ENCODE data around the gene APPL2.

The APPL2 gene

GRCh38 chr12:105235732-105236476 lies at the start of gene APPL2:
TSS of gene APPL2 (minus strand) at chr12:105236174. CDS start at chr12:105236012, 162 bp downstream.
- DNase-seq, result peak; percentile 88

DNA sequence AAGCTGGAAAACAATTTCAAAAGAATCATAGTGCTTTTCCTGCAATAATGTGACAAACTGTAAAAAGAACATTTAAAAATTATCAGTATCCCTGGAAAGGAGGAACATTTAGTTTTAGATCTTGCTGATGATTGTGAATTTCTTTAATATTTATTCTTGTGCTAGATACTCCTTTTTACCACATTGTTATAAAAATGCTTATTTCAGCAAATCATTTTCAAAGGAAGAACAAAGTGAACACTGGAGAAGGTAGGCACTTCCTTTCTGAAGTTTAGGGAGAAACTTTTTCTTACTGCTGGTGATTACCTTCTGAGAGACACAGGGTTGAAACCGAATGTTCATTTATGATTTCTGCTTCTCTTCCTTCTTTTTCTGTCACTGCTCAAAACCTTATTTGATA lies 49.4 kb upstream of the APPL2 start:
- DNase-seq, result no peak

GRCh38 chr12:105281694-105282049 lies 45.7 kb upstream of the APPL2 start:
- no peak for DNase-seq

GRCh38 chr12:105280966-105281693 lies 45.2 kb upstream of the APPL2 start:
- DNase-seq, result peak; percentile 37

- DNase-seq, result peak; percentile 48
These were observed 43.6 kb upstream of the APPL2 start for GRCh38 chr12:105279460-105280056.

GRCh38 chr12:105278043-105278697 lies 42.2 kb upstream of the APPL2 start:
- no peak for DNase-seq

GRCh38 chr12:105275997-105276733 lies 40.2 kb upstream of the APPL2 start:
- no peak for DNase-seq

DNA sequence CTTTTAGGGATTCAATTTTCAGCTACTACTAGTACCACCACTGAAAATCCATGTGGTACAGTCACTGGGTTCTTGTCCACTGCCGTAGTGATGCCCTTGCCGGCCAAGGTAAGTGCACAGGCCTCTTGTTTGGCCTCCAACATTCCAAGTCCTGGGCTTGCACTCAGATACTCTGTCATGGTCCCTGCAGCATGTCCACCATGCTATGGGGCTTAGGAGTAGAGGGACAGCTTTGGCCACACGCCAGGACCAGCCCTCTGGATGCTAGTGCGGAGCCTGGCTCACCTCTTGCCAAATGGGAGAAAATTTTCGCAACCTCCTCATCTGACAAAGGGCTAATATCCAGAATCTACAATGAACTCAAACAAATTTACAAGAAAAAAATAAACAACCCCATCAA lies 38.6 kb upstream of the APPL2 start:
- DNase-seq, result no peak

GRCh38 chr12:105273601-105274000 lies 37.6 kb upstream of the APPL2 start:
- no peak for DNase-seq

DNA sequence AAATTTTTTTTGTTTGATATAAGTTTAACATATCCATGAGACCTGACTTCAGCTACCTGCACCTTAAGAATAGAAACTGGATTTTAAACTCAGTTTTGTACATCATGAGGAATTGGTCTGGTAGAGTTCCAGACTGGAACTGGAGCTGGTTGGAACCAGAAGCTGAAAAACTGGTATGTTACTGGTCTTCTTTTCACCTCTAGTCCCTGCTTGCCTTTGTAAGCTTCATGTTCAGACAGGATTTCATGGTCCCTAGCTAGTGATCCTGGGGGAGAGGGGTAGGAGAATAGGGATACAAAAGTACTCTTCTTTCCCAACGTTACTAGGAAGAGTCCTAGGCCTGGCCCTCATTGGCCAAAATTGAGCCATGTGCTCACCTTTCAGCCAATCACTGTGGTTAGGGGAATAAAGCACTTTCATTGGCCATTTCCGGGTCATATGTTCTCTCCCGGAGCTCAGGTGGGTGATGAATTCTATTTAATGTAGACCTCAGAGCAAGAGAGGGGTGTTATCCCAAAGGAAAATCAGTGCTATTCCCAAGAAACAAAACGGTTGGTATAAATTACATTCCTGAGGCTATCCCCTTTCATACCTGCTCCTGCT lies 36.9 kb upstream of the APPL2 start:
- no peak for DNase-seq

- no peak for DNase-seq
These were observed 36.2 kb upstream of the APPL2 start for GRCh38 chr12:105272152-105272551.

DNA sequence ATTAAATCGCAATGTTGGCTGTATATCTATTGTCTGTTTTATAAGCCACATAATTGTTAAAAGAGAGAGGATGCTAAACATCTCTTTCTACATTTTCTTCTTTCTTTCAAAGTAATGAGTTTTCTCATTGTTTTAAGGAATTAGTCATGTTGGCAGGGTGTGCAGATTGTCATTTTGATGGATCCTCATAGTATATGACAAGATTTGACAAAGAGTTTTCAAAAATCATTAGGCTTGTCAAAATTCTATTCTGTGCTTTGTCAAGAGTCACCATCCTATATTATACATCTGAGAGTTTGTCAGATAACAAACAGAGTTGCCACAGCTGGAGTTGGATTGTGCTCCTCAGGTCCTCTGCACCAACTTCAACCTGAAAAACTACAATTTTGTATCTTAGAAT lies 35.4 kb upstream of the APPL2 start:
- no peak for DNase-seq

DNA sequence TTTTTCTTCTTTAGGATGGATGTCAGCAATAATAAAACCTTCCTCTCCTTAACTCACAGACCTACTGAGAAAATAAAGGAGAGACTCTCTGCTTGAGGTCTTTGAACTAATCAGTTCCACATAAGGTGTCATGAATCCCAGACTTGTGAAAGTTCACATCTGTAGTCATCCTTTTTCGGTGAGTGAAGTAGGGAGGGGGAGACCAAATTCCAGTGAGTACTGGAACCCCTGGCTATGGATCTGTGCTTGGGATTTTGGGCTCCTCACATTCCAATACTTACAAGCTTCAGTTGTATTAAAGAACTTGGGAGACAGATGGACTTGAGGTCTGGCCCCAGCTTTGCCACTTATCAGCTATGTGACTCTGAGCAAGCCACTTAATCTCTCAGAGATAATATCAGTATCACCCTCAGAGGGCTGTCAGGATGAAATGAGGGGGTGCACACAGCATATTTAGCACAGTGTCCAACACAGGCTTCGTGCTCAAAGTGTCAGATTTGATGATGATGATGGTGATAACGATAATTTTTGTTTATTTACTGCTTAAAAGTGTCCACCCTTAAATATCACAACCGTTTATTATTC lies 34.8 kb upstream of the APPL2 start:
- peak; percentile 18 for DNase-seq

GRCh38 chr12:105267711-105268110 lies 31.7 kb upstream of the APPL2 start:
- DNase-seq, result peak; percentile 37

DNA sequence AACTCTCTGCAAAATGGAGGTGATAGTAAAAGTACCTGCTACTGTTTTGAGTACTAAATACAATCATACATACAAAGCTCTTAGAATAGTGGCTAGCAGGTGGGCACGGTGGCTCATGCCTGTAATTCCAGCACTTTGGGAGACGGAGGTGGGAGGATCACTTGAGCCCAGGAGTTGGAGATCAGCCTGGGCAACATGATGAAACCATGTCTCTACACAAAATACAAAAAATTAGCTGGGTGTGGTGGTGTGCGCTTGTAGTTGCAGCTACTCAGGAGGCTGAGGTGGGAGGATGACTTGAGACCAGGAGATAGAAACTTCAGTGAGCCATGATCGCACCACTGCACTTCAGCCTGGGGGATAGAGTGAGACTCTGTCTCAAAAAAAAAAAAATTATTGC lies 28.8 kb upstream of the APPL2 start:
- DNase-seq, result no peak

DNA sequence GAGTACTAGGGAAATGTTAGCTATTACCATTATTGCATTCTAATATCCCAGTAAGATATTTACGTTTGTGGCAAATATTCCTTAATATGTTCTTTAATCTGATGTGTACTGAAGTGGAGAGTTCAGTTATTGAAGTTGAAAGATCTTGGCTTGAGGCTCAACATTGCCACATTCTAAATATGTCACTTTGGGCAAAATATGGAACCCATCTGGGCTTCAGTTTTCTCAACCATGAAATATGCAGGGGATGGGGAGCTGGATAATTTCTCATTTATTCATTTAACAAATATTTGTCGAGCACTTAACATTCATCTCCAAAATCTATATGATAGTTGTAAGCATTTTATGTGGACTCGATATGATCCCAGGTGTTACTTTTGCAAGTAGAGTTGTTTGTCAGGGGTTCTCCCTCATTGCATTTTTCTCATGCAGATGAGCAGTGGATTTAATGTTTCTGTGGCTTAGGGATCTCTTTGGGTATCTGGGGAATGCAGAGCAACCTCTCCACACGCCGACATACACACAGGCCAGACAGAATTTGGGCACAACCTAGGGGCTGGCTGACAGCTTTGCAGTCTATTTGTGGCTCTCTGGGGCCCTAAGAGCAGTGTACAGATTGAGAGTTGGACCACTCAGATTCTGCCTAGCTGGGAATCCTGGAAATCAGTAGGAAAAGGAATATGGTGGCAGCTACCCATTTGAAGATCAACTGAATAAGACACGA lies 26.6 kb upstream of the APPL2 start:
- peak; percentile 73 for DNase-seq

GRCh38 chr12:105261010-105261409 lies 25.0 kb upstream of the APPL2 start:
- DNase-seq, result no peak

DNA sequence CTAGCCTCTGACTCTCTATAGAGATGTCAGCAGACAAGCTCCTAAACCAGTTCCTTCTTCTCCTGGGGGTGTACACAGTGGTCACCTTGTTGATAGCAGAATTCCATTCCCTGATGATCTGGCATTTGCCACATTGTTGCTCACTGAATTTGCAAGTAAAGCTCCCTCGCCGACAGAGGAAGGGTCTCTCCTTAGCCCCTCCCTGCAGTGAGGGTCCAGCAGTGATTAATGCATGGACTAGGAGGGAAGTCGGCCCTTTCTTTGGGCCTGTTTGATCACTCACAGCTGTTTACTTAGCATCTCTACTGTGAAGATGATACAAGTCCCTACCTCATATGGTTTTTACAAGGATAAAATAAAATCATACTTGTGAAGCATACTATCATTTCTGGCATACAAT lies 23.3 kb upstream of the APPL2 start:
- no peak for DNase-seq

GRCh38 chr12:105257321-105257728 lies 21.4 kb upstream of the APPL2 start:
- DNase-seq, result peak; percentile 99

GRCh38 chr12:105256921-105257320 lies 20.9 kb upstream of the APPL2 start:
- DNase-seq, result peak; percentile 96

DNA sequence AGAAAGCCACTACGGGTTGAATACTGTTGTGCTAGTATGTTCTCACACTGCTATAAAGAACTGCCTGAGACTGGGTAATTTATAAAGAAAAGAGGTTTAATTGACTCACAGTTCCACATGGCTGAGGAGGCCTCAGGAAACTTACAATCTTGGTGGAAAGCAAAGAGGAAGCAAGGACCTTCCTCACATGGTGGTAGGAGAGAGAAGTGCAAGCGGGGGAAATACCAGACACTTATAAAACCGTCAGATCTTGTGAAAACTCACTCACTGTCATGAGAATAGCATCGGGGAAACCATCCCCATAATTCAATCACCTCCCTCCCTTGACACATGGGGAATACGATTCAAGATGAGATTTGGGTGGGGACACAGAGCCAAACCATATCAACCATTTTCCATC lies 20.5 kb upstream of the APPL2 start:
- DNase-seq, result peak; percentile 39
